Stimulated activated naive CD8-positive, alpha-beta T cell treated with anti-CD3 and anti-CD28 coated beads, Interleukin-15, amount 100 ng/mL, for 72 hours (primary cell): ENCODE measurements around the gene HAL.

Experiments
- ATAC-seq: fragments of 150-1000 bp; cut with Tn5 transposase; 2 replicates; pipeline ENCODE4 v1.10.0; 2021; ENCODE audit warnings: mild to moderate bottlenecking, moderate library complexity
- DNase-seq, 2 donors: peaks; one replicate each; pipeline ENCODE4 v3.0.0; 2021 to 2022
- H3K27ac Mint-ChIP-seq, 2 donors: one replicate each; pipeline ENCODE4 v1.8.0; 2022; ENCODE audit warnings: mild to moderate bottlenecking in 2 of 2, mixed read lengths in 2 of 2, moderate library complexity in 2 of 2
- H3K27me3 Mint-ChIP-seq: one replicate; pipeline ENCODE4 v1.8.0; 2022; ENCODE audit warnings: mixed read lengths
- H3K4me1 Mint-ChIP-seq: one replicate; pipeline ENCODE4 v1.8.0; 2022; ENCODE audit warnings: mild to moderate bottlenecking, mixed read lengths
- H3K4me3 Mint-ChIP-seq, 2 donors: one replicate each; pipeline ENCODE4 v1.8.0; 2022; ENCODE audit warnings: mild to moderate bottlenecking in 2 of 2, mixed read lengths in 2 of 2, moderate library complexity in 1 of 2
- H3K9me3 Mint-ChIP-seq, 2 donors: one replicate each; pipeline ENCODE4 v1.8.0; 2022; ENCODE audit warnings: mixed read lengths in 2 of 2

HAL gene

DNA sequence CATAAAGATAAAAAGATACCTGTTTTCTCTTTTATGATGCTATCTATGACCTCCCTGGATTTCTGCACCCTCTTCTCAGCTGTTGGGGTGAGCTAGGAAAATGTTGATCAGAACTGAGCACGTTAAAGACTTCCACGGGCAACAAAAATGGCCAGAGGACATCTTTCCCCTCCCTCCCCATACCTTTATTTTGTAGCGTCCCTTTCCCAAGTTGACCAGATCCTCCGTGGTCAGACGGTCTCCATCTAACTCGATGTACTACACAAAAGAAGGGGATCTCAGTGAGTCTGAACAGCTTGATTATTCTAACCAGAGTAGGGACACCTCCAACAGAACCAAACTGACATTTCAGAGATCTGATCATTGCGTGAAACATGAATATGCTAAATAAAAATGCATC, 2.2 kb downstream of the HAL start:
- H3K9me3 Mint-ChIP-seq: no peaks in the 10 kb centered on the region
- no peak for ATAC-seq
- no peak for DNase-seq

DNA sequence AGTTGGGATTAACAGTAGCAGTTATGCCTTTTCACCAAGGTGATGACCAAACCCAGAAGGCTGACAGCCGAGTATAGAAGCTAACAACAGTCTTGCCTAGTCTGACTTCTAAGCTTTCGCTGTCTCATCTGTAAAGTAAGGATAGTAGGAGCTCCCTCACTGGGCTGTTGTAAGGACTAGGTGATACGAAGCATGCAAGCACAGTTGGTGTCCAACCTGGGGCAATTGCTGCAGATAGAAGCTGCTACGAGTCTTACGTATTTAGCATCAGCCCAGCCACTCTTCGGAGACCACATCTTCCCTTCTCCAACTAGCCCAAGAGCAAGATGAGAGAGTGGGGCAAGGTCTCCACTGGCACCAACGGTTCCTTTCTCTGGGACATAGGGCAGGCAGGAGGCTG, 6.0 kb downstream of the HAL start:
- Mint-ChIP-seq H3K4me3 (no peak overlapping the region), H3K27me3 (no peaks in the 10 kb centered on the region), H3K9me3 (no peaks in the 10 kb centered on the region), H3K27ac (no peak overlapping the region), H3K4me1 (no peaks in the 10 kb centered on the region)
- ATAC-seq: no peak
- no peak for DNase-seq

More for the DNA sequence above, 2.2 kb downstream of the HAL start:
- Mint-ChIP-seq H3K4me3 (no peak overlapping the region), H3K27ac (no peak overlapping the region), H3K27me3 (no peaks in the 10 kb centered on the region), H3K4me1 (peaks cover 7% of the 10 kb centered on the region)

- Mint-ChIP-seq H3K27ac (no peak overlapping the region), H3K27me3 (no peaks in the 10 kb centered on the region), H3K4me3 (no peak overlapping the region), H3K4me1 (no peaks in the 10 kb centered on the region), H3K9me3 (no peaks in the 10 kb centered on the region)
- ATAC-seq (no peak), DNase-seq (no peak)
Observed at GRCh38 chr12:95989504-95990123, 6.5 kb downstream of the HAL start.

DNA sequence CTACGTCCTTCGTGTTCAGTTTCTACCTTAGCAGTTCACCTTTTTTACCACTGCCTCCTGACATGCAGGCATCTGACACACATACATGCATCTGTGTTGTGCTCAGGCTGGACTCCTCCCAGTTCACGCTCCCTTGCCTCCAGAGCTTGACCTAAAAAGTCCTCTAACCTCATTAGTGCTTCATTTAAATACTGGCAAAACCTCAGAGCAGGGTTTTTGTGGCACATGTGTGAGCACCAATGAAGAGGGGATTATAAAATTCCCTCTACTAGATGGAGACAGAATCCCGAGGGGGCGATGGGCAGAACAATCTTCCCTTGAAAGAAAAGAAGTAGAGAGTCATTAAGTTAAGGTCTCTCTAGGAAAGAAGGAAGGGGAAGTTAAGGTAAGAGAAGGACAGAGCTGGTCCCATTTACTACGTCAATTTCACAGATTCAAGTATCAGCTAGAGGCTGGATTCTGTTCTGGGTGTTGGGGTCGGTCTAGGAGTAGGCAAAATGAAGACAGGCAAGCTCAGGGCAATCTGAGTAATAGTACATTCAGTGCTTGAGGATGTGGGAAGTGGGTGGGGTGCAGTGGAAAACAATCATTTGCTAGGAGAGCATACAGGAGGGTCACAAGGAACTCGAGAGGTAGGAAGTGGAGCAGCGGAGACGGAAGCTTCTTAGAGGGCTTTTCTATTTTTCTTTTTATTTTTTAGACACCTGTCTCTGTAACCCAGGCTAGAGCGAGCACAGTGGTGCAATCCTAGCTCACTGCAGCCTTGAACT, 7.5 kb downstream of the HAL start:
- Mint-ChIP-seq H3K4me3 (no peak overlapping the region), H3K27ac (no peak overlapping the region)

DNA sequence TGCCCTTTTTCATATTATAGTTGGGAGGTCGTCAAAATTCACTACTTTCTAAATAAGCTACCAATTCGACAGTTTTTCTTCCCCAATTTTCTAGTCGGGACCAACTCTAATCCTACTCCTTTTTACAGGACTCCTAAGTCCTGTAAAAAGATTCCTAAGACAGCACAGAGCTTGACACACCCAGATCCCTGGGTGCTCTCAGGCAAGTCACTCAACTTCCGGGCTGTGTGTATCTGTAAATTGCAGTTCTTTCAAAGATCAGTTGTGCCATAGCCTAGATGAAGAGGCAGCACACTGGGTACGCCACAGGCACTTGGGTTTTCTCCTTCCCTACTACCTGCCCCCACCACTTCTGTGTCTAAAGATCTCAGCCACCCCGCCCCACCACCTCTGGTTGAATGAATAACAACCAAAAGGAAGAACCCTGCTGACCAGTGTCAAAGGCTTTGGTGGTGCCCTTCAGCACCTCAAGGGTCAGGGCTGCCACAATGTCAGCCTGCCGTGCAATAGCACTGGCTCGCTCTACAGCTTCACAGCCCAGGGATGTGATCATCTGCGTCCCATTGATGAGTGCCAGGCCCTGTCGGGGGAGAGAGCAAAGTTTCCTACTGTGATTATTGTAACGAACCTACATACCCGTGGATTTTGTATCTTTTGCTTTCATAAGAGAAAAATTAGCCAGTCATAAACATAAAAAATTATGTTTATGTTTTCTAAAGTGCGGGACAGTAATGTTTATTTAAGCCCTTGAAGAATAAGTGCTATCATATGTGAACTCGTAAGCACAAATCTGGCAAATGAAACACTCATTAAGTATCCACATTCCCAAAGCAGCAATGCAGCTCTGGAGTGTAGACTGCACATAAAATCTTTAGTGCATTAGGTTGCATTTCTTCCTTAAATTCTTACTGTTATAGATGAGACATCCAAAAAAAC, 9.2 kb downstream of the HAL start:
- ATAC-seq: no peak
- DNase-seq: no peak
- Mint-ChIP-seq H3K27me3 (no peaks in the 10 kb centered on the region), H3K9me3 (no peaks in the 10 kb centered on the region), H3K27ac (no peak overlapping the region), H3K4me1 (no peaks in the 10 kb centered on the region), H3K4me3 (no peak overlapping the region)

More for the DNA sequence above, 7.5 kb downstream of the HAL start:
- Mint-ChIP-seq H3K9me3 (no peaks in the 10 kb centered on the region), H3K4me1 (no peaks in the 10 kb centered on the region), H3K27me3 (no peaks in the 10 kb centered on the region)
- ATAC-seq (no peak), DNase-seq (no peak)

DNA sequence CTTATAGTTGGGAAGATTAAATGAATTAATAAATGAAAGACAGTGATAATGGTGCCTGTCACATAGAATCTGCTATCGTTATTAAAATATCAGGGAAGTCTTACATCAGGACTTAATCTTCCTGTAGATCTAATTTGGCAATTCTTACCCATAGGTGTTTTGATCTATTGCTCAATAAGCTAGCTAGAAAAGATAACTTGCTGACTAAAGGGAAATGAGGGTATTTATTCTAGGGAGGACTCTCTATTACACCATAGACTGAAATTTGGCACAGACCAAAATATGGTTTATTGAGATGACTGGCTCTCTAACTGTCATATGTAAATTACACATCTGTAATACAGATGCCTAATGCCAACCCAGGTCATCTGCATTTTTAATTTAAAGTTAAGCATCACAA, 11.5 kb downstream of the HAL start:
- DNase-seq: no peak
- H3K4me1 Mint-ChIP-seq: no peaks in the 10 kb centered on the region
- no peaks in the 10 kb centered on the region for H3K9me3 Mint-ChIP-seq
- ATAC-seq: no peak
- H3K4me3 Mint-ChIP-seq: no peak overlapping the region
- no peaks in the 10 kb centered on the region for H3K27me3 Mint-ChIP-seq
- H3K27ac Mint-ChIP-seq: no peak overlapping the region

GRCh38 chr12:95982602-95983001, 13.5 kb downstream of the HAL start:
- Mint-ChIP-seq H3K4me1 (no peaks in the 10 kb centered on the region), H3K9me3 (no peaks in the 10 kb centered on the region), H3K27me3 (no peaks in the 10 kb centered on the region), H3K4me3 (no peak overlapping the region), H3K27ac (no peak overlapping the region)
- no peak for ATAC-seq
- DNase-seq: no peak

- no peak overlapping the region for H3K4me3 Mint-ChIP-seq
- no peaks in the 10 kb centered on the region for H3K27me3 Mint-ChIP-seq
- no peaks in the 10 kb centered on the region for H3K4me1 Mint-ChIP-seq
- no peaks in the 10 kb centered on the region for H3K9me3 Mint-ChIP-seq
- H3K27ac Mint-ChIP-seq: no peak overlapping the region
- ATAC-seq (no peak), DNase-seq (no peak)
Observed at GRCh38 chr12:95980437-95980836, 15.7 kb downstream of the HAL start.

DNA sequence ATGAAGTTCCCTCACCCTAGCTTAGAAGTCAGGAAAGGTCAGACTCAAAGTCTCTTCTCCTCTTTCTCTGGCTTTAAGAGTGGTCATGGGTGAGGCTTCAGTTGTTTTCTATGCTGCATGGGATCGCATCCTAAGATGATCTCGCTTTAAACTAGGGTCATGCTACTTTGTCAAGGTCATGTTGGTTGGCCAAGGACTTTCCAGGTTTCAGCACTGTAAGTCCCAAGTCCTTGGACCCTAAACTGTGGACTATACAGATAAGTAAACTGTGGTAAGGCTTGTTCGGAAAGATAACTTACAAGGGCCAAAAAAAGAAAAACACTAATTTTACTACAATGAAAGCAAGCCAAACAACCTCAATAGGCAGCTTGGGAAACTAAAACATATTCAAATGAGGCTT, 17.4 kb downstream of the HAL start:
- Mint-ChIP-seq H3K9me3 (no peaks in the 10 kb centered on the region), H3K27ac (no peak overlapping the region), H3K4me3 (no peak overlapping the region), H3K27me3 (no peaks in the 10 kb centered on the region), H3K4me1 (no peaks in the 10 kb centered on the region)
- DNase-seq: no peak
- no peak for ATAC-seq

- no peaks in the 10 kb centered on the region for H3K27me3 Mint-ChIP-seq
- no peak overlapping the region for H3K4me3 Mint-ChIP-seq
- ATAC-seq (no peak), DNase-seq (no peak)
- no peaks in the 10 kb centered on the region for H3K4me1 Mint-ChIP-seq
- no peaks in the 10 kb centered on the region for H3K9me3 Mint-ChIP-seq
- no peak overlapping the region for H3K27ac Mint-ChIP-seq
Observed at GRCh38 chr12:95978351-95978750, 17.8 kb downstream of the HAL start.

GRCh38 chr12:95977764-95978305, 18.3 kb downstream of the HAL start:
- ATAC-seq (no peak), DNase-seq (no peak)
- Mint-ChIP-seq H3K4me1 (no peaks in the 10 kb centered on the region), H3K4me3 (no peak overlapping the region), H3K27ac (no peak overlapping the region), H3K27me3 (no peaks in the 10 kb centered on the region), H3K9me3 (no peaks in the 10 kb centered on the region)

- DNase-seq: no peak
- Mint-ChIP-seq H3K27ac (no peak overlapping the region), H3K9me3 (no peaks in the 10 kb centered on the region), H3K4me3 (no peak overlapping the region), H3K27me3 (no peaks in the 10 kb centered on the region), H3K4me1 (no peaks in the 10 kb centered on the region)
- no peak for ATAC-seq
Observed at GRCh38 chr12:95976416-95976832, 19.7 kb downstream of the HAL start.

- Mint-ChIP-seq H3K4me1 (no peaks in the 10 kb centered on the region), H3K4me3 (no peak overlapping the region), H3K9me3 (no peaks in the 10 kb centered on the region), H3K27ac (no peak overlapping the region), H3K27me3 (no peaks in the 10 kb centered on the region)
- ATAC-seq (no peak), DNase-seq (no peak)
Observed at GRCh38 chr12:95975491-95975890, 20.7 kb downstream of the HAL start.

DNA sequence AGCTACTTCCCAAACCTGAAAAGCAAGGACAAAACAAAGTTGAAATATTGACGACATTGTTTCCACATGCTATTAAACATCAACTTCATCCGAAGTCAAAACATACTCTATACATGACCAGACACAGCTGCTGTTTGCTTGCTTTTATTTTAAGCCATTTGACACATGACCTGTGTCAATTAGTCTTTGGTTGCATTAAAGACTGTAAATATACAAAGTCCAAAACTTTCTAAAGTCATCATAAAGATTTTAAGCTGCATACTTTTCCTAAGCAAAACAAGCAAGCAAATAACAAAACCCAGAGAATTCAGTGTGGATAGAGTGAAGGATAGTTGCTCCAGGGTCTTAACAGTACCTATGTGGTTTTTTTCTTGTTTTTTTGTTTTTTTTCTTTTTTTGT, 21.8 kb downstream of the HAL start:
- H3K27me3 Mint-ChIP-seq: no peaks in the 10 kb centered on the region
- no peak overlapping the region for H3K27ac Mint-ChIP-seq
- no peak for DNase-seq
- H3K4me3 Mint-ChIP-seq: no peak overlapping the region
- H3K9me3 Mint-ChIP-seq: no peaks in the 10 kb centered on the region
- no peak for ATAC-seq
- no peaks in the 10 kb centered on the region for H3K4me1 Mint-ChIP-seq

DNA sequence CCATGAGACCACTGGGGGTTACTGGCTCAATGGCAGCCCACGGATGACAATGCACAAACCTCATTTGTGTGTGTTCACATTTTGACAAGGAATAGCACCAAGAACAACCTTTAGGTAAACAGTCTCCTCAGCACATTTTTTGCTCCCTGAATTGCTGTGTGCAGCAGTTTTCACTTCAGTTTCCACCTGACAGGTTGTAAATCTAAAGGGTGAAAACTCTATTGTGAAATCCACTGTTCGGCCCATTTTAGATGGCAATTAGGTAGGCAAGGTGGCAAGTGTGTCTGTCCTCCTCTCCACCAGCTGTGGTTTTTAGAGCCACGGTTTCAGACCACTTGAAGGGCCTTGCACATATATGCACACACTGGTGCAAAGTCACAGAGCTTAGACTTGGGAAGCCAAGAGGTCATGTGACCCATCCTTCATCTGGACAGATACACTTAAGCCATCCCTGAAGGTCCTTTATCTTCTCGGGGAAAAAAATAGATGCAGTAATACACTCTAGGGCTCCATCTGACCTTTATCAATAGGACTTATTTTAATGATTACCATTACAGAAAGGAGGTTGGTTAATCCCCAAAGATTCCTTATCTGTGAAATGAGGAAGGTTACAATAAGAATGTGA, 23.2 kb downstream of the HAL start:
- H3K9me3 Mint-ChIP-seq: no peaks in the 10 kb centered on the region
- no peak overlapping the region for H3K27ac Mint-ChIP-seq
- DNase-seq (no peak), ATAC-seq (no peak)
- no peak overlapping the region for H3K4me3 Mint-ChIP-seq
- no peaks in the 10 kb centered on the region for H3K4me1 Mint-ChIP-seq
- no peaks in the 10 kb centered on the region for H3K27me3 Mint-ChIP-seq
